Measurements from ENCODE around the gene OLFML2A. TPM values are rescaled to one million over a fixed set of nuclear protein-coding genes. Genes with fewer than 3 reads are reported as not detected.

Gene OLFML2A
- total and polyA plus RNA-seq, 2 of the 13 experiments (the other 11 are each of a cell fraction or from before 2014, with no cell fraction given) = 0.01 to 0.02 TPM

DNA sequence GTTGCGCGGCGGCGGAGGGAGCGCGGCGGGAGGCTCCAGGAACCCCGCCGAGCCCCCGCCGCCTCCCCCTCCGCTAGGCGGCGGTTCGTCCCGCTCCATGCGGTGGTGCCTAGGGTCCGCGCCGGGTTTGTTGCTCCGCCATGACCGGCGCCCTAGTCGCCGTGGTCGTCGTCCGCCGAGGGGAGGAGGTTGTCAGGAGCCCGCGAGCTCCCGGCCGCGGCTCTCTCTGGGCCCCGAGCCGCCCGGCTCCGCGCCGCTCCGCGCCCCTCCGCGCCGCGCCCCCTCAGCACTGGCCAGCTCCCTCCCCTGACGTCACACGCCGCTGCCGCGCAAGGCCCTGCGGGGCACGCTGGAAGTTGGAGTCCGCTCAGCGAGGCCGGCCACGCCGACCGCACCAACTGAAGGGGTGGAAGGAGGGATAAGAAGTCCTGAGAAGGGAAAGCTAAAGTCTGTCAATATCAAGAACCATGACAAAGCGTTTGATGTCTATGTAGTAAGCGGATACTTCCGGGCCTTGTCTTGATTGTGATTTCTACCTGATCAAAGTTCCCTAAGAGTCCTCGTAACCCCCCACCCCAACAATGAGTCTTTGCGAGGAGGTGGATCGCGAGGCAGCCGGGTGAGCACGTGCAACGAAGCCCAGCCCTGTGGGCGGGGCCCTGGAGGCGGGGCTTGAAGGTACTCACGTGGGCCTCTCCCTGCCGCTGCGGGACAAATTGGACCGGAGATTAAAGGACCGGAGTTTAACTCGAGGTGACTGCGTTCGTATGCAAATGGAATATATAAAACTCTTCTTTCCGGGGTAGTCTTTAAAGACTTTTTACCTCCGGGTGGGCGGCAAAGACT is 5.7 kb upstream of the OLFML2A start, which contains the start of gene NR6A1 (continued):
- TF ChIP-seq ARID4A (CRISPR knock-in tag; IDR thresholded peaks at IDR 0.05; ENCODE audit: borderline replicate concordance) (peak; percentile 90), ISL2 (CRISPR knock-in tag; IDR thresholded peaks at IDR 0.05) (peak; percentile 66; the same call in 1 of the 2 replicates), SMYD3 (CRISPR knock-in tag; IDR thresholded peaks at IDR 0.05) (no peak), ZNF317 (CRISPR knock-in tag; IDR thresholded peaks at IDR 0.05) (0 out of 2 replicates have a peak, but pooled peaks have one; percentile 15), ZNF639 (CRISPR knock-in tag; conservative IDR thresholded peaks at IDR 0.05) (no peak), ZFP36 (IDR thresholded peaks at IDR 0.05; ENCODE audit: borderline replicate concordance, low read depth, low read length, partially characterized antibody) (no peak), NFYB (CRISPR knock-in tag; IDR thresholded peaks at IDR 0.05) (peak; percentile 50; the same call in 1 of the 2 replicates), SIN3A (IDR thresholded peaks at IDR 0.05; ENCODE audit: borderline replicate concordance, low read depth, low read length) (peak; percentile 81; the same call in 1 of the 2 replicates), MED1 (CRISPR knock-in tag; IDR thresholded peaks at IDR 0.05) (0 out of 2 replicates have a peak, but pooled peaks have one; percentile 9), ZZZ3 (CRISPR knock-in tag; IDR thresholded peaks at IDR 0.05; ENCODE audit: borderline replicate concordance) (no peak), IRF2 (CRISPR knock-in tag; IDR thresholded peaks at IDR 0.05) (peak; percentile 78), ZNF780A (CRISPR knock-in tag; IDR thresholded peaks at IDR 0.05) (no peak), ZNF720 (CRISPR knock-in tag; IDR thresholded peaks at IDR 0.05) (no peak), SMAD3 (CRISPR knock-in tag; IDR thresholded peaks at IDR 0.05) (peak; percentile 68; the same call in 1 of the 2 replicates)
- TF ChIP-seq, protein P1, sequence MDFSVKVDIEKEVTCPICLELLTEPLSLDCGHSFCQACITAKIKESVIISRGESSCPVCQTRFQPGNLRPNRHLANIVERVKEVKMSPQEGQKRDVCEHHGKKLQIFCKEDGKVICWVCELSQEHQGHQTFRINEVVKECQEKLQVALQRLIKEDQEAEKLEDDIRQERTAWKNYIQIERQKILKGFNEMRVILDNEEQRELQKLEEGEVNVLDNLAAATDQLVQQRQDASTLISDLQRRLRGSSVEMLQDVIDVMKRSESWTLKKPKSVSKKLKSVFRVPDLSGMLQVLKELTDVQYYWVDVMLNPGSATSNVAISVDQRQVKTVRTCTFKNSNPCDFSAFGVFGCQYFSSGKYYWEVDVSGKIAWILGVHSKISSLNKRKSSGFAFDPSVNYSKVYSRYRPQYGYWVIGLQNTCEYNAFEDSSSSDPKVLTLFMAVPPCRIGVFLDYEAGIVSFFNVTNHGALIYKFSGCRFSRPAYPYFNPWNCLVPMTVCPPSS (IDR thresholded peaks at IDR 0.05) = no peak
- TF ChIP-seq, protein P2, sequence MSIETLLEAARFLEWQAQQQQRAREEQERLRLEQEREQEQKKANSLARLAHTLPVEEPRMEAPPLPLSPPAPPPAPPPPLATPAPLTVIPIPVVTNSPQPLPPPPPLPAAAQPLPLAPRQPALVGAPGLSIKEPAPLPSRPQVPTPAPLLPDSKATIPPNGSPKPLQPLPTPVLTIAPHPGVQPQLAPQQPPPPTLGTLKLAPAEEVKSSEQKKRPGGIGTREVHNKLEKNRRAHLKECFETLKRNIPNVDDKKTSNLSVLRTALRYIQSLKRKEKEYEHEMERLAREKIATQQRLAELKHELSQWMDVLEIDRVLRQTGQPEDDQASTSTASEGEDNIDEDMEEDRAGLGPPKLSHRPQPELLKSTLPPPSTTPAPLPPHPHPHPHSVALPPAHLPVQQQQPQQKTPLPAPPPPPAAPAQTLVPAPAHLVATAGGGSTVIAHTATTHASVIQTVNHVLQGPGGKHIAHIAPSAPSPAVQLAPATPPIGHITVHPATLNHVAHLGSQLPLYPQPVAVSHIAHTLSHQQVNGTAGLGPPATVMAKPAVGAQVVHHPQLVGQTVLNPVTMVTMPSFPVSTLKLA (IDR thresholded peaks at IDR 0.05) = peak; percentile 94
- TF ChIP-seq, protein P3, sequence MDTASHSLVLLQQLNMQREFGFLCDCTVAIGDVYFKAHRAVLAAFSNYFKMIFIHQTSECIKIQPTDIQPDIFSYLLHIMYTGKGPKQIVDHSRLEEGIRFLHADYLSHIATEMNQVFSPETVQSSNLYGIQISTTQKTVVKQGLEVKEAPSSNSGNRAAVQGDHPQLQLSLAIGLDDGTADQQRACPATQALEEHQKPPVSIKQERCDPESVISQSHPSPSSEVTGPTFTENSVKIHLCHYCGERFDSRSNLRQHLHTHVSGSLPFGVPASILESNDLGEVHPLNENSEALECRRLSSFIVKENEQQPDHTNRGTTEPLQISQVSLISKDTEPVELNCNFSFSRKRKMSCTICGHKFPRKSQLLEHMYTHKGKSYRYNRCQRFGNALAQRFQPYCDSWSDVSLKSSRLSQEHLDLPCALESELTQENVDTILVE (CRISPR knock-in tag; IDR thresholded peaks at IDR 0.05) = no peak

All from HepG2 (cell line).